ENCODE measurements around the gene FBXW4. TPM values are rescaled to one million over a fixed set of nuclear protein-coding genes. Genes with fewer than 3 reads are reported as not detected.
A peak's percentile ranks its signal among the peaks of the same experiment; 100 is the strongest.

FBXW4 gene
- total RNA-seq, 1 donor from 2014 or later, result 75.4 TPM

- no peak for DNase-seq (ENCODE audit: low spot score in 2 of 2)
- no peak for FAIRE-seq
These were observed 70.4 kb downstream of the FBXW4 start for GRCh38 chr10:101624526-101625102.

- DNase-seq (ENCODE audit: low spot score in 2 of 2) (no peak), FAIRE-seq (no peak)
These were observed 71.4 kb downstream of the FBXW4 start for GRCh38 chr10:101623528-101623927.

- DNase-seq (ENCODE audit: low spot score in 2 of 2), result no peak
- no peak for FAIRE-seq
These were observed 75.0 kb downstream of the FBXW4 start for GRCh38 chr10:101619983-101620382.

GRCh38 chr10:101618871-101619270 is 76.1 kb downstream of the FBXW4 start:
- no peak for DNase-seq (ENCODE audit: low spot score in 2 of 2)
- FAIRE-seq, result no peak

- DNase-seq (ENCODE audit: low spot score in 2 of 2), result no peak
- no peak for FAIRE-seq
These were observed 77.0 kb downstream of the FBXW4 start for GRCh38 chr10:101617824-101618568.

- DNase-seq (ENCODE audit: low spot score in 2 of 2) (no peak), FAIRE-seq (no peak)
These were observed 77.7 kb downstream of the FBXW4 start for GRCh38 chr10:101617102-101617823.

- FAIRE-seq, result no peak
- DNase-seq (ENCODE audit: low spot score in 2 of 2), result no peak
These were observed 78.4 kb downstream of the FBXW4 start for GRCh38 chr10:101616415-101617101.

- no peak for FAIRE-seq
- no peak for DNase-seq (ENCODE audit: low spot score in 2 of 2)
These were observed 79.3 kb downstream of the FBXW4 start for GRCh38 chr10:101615525-101616116.

- FAIRE-seq, result no peak
These were observed 80.1 kb downstream of the FBXW4 start for GRCh38 chr10:101614663-101615524.

GRCh38 chr10:101613646-101614045 is 81.3 kb downstream of the FBXW4 start:
- DNase-seq (ENCODE audit: low spot score in 2 of 2) (no peak), FAIRE-seq (no peak)

More at GRCh38 chr10:101614663-101615524, 80.1 kb downstream of the FBXW4 start:
- no peak for DNase-seq (ENCODE audit: low spot score in 2 of 2)

GRCh38 chr10:101612872-101613271 is 82.1 kb downstream of the FBXW4 start:
- DNase-seq (ENCODE audit: low spot score in 2 of 2) (no peak), FAIRE-seq (no peak)

GRCh38 chr10:101612086-101612485 is 82.9 kb downstream of the FBXW4 start:
- DNase-seq (ENCODE audit: low spot score in 2 of 2), result no peak
- no peak for FAIRE-seq

GRCh38 chr10:101611096-101611905 is 83.7 kb downstream of the FBXW4 start:
- DNase-seq (ENCODE audit: low spot score in 2 of 2), result no peak
- FAIRE-seq, result no peak

- FAIRE-seq (no peak), DNase-seq (ENCODE audit: low spot score in 2 of 2) (no peak)
These were observed 85.5 kb downstream of the FBXW4 start for GRCh38 chr10:101609481-101609880.

- DNase-seq (ENCODE audit: low spot score in 2 of 2) (no peak), FAIRE-seq (no peak)
These were observed 87.8 kb downstream of the FBXW4 start for GRCh38 chr10:101607124-101607523.

GRCh38 chr10:101602761-101603398 is 92.1 kb downstream of the FBXW4 start:
- DNase-seq (ENCODE audit: low spot score in 2 of 2) (peak; percentile 44 to 74), FAIRE-seq (no peak)

GRCh38 chr10:101601541-101601940 is 93.4 kb downstream of the FBXW4 start:
- DNase-seq (ENCODE audit: low spot score in 2 of 2) (no peak), FAIRE-seq (no peak)
